Activated T-helper 1 cell treated with anti-CD3 and anti-CD28 coated beads, Interleukin-2, amount 50 U/mL, for 16 hours (primary cell): ENCODE results near the gene MAP4K5.
"Not testable (repeated sequence)": the region's sequence is repeated elsewhere in the genome, so short reads cannot be mapped to it uniquely, and the experiment has no call there.

Source experiments
- DNase-seq, 2 donors: peaks; one replicate each; pipeline ENCODE4 v3.0.0-alpha.2; 2020; ENCODE audit warnings: low read depth in 1 of 2, low spot score in 1 of 2

Gene MAP4K5

DNA sequence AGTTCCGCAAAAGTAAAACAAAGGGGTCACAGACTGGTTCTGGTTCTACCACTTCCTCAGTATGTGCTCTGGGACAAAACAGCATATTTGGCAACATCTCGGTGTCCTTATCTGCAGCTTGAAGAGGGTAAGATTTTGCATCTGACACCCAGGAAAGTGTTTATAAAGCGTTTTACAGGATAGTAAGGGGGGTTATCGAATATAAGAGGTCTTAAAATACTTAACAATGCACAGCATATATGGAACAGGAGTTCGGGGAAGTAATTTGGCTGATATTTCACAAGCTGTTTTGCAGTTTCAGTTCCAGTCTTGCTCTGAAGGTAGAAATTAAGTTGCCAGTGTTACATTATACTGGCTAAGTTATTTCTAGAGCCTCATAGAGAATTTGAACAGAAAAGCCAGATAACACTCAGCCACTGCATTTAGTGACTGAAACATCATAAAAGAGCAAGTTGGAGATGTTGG, 904 bp upstream of the MAP4K5 start:
- no peak for DNase-seq

DNA sequence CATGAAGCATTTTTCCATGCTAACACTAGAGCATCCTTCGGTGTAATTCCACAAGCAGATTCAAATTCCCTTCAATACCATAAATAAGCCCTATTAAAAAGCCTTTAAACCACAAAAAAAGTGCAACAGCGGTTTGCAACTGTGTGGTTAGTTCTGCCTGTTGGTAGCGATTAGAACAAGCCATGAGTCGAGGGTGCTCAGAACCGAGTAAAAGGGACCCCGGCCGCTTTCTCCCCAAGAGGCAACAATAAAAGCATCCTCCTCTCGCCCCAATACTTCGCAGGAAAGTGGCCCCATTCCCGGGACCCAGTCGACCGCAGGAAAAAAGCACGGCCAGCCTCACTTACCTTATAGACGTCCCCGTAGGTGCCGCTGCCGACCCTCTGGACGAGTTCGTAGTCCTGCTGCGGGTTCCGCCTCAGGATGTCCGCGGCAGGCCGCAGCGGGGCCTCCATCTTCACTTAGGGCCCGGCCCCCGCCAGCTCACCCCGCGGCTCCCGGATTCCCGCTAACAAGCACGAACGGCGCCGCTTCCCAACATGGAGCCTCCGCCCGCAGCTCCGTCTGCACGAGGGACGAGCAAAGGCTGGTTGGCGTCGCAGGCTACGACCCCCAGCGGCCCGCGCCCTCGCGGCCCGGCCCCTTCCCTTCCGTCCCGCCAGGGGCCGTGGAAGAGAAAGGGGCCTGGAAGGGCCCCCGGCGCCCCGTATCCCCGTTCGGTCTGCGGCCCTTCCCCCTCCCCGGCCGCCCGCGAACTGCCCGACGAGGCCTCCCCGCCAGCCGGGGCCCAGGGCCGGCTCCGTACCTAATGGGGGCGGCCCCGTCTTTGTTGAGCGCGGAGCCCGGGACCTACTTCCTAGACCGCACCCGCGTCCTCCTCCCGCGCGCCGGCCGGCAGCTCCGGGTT, 521 bp downstream of the MAP4K5 start:
- peak in 1 of 2 donors; percentile 9 for DNase-seq

DNA sequence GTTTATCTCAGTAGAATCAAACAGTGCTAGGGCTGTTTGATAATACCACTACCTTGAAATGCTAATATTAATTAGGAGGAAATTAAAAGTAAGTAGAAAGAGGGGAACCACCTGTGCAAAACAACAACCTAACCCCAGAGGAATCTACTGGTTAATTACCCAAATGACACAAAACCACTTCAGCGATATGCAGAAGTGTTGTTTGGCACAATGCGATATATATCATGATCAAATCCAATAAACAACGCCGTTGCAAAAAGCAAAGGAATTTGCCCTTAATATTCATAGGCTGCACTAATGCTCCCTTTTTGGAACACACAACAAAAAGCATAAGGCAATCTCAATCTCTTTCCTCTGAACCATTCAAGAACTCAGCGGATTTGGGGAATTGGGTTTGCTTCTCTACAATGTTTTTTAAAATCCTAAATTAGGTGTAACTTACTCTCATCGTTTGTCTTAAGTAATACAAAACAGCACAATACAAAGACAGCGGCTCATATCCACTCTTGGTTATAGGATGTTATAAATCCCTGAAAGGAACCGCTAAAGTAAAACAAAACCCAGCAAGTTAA, 1.5 kb downstream of the MAP4K5 start:
- no peak for DNase-seq

DNA sequence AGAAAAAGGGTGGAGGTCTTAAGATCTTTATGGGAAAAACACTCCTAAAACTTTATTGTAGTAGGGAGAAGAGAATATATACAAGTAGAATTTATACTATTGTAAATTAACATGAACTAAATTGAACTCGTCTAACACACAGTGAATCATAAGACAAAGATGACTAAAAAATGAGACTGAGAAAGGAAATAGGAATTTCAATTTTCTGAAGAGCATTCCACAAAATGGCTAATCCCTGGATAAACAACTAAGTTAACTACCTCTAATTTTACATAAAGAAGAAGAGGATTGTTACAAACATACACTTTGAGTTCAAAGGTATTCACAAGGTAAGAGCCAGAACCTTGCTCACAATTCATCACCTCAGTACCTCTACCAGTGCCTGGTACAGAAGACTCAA, 2.0 kb downstream of the MAP4K5 start:
- no peak for DNase-seq

DNA sequence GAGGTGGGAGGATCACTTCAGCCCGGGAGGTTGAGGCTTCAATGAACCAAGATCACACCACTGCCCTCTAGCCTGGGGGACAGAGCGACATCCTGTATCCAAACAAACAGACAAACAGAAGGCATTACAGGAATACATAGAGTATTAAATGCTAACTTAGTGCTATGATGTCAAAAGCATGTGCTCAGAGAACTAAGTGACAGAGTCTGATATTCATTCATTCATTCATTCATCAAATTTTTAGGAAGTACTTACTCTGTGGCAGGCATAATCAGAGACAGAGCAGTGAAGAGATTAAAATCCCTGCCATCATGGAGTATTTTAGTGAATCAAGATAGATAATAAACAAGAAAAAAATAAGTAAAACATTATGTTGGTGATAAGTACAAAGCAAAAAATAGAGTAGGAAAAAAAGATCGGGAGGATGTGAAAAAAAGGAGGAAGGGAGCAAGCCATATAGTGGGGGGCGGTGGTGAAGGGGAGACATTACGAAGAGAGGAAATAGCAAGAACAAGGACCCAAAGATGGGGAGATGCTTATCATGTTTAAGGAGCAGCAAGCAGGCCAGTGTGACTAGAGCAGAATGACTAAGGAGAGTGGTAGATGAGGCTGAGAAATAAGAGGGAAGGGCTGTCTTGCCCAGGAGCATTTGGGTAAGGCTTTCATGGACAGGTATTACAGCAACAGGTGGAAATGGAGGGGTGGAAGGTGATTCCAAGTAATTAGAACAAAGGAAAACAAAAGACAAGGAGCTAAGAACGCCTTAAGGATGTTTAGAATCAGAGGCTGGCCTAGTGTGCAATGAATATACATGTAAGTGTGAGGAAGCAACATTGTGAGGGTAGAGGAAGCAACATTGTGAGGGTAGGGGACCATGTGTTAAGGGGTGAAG, 2.8 kb downstream of the MAP4K5 start:
- DNase-seq = no peak

DNA sequence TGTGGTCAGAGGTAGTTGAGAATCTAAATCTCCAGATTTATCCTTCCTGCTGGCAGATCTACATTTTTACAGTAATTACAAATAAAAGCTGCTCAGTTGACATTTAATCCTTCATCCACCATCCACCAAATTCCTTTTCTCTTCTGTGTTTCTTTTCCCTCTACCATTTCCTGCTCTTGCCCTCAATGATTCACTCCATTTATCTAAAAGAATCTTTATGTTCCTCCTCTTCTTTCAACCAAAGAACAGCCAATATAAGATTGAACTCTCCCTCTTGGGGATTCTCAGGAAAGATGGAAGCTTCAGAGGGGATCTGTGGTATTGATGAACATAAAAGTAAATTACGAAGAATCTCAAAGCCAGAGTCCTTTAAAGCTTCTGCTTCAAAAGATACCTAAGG, 4.4 kb downstream of the MAP4K5 start:
- DNase-seq = no peak

DNA sequence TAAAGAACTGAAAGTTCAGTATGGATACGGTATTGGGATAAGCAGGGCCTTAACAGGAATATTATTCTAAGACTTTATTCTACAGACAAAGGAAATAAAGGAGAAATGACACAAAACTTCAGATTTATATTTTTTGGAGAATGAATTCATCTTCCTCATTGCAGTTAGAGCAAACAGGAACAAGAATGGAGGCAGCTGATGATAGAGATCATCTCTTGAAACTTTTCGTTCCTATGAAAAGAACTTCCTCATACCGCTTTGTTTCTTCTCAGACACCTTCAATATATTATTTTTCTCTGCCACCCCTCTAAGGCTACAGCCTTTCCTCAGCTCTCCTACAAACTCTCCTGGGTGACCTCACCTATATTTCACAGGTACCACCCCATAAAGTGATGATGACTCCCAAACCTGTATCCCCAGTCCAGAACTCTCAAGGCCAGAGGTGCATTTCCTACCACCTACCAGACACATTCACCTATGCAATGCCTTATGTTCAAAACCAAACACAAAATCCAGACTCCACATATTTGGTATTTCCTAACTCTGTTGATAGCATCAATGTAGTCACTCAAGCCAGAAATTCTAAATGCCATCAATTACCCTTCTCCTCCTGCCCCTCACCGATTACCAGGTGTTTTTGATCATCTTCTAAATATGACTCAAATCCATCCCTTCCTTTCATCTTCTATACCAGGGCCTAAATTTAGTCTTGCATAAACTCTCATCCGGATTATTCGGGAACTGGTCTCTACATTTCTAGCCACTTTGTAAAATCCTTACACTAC, 7.4 kb downstream of the MAP4K5 start:
- DNase-seq = no peak

DNA sequence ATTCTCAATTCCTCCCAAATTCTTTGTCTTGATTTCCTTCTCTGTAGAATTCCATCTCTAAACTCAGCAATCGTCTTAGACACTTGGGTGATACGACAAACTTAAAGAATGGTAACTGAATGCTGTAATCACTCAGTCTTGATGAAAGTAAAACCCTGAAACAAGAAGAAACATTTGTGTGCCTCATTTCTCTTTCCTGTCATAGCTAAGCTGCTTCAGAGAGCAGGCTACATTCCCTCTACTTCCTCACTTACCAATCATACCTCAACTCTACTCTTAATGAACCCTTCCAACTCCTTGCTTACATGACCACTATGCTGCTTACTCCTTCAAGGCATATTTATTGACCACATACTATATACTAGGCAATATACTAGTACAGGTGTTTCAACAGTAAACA, 8.3 kb downstream of the MAP4K5 start:
- DNase-seq = no peak

DNA sequence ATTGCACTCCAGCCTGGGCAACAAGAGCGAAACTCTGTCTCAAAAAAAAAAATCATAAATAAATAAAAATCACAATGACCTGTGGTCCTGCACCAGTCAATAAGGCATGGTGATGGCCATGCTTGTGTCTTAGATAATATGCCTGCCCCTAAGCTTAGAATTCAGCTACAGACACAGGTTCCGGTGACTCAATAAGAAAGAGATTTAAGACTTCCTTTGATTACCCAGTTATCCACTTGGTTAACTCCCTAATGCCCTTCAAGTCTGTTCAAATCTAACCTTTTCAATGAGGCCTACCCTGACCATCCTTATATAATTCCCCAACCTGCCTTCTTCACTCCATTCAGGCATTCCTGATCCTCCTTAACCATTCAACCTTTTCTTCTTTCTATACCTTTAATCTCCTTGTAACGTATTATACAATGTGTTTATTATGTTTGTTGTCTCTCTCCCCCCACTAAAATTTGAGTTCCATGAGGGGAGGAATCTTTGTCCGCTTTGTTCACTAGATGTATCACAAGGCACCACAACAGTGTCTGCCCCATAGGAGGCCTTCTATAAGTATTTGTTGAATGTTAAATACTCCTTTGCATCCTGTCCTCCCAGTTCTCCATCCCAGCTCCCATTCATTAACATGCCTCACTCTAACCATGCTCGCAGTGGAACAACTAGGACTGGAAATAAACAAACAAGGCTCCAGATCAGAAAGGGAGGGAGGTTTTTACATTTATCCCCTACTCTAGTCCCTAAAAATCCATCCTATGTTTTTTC, 8.9 kb downstream of the MAP4K5 start:
- no peak for DNase-seq

DNA sequence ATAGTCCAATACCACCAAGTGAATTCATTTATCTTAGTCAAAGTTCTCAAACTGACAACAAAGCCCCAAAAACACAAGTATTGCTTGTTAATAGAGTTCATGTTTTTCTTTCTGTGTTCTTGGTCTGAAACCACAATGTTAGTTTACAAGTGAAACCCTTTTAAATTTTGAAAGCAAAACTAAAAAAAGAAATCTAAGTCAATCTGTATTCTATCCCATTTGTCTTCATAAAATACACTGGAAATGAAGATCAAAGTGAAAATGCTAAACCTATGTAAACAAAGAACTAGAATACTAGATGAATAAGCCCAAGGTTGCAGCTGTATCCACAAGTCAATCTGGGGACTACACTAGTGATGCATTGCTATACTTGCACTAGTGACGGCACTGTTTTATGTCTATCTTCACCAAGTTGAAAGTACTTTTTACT, 10.4 kb downstream of the MAP4K5 start:
- DNase-seq = no peak

DNA sequence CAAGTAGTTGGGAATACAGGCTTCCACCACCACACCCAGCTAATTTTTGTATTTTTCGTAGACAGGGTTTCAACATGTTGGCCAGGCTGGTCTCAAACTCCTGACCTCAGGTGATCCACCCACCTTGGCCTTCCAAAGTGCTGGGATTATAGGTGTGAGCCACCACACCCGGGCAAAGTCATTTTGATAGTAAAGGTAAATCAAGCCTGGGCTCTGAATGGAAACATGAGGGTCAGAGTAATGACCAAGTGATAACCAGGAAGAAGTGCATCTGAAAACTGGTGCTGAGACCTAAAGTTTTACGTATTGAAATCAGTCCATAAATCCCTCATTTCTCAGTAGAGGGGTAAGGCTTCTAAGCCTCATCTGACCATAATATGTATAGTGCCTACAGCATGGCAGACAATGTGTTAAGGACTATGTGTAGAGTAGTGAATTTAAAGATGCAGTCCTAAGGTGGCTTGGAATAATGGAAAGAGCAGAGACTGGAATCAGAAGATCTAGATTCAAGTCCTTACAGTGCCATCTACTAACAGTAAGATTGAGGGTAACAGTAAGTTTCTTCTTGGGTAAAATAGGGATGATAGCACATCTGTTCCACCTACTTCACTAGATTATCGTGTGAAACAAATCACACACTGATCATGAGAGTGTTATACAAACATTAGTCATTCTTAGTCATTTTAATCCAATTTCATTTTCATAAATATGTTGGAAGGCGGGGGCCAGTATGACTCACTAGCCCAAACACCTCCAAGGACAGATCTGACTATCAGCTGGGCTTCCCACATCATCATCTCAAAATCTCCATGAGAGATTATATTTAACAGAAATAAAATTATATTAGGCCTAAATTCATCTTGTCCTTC, 11.2 kb downstream of the MAP4K5 start:
- DNase-seq = peak in 1 of 2 donors; percentile 28

DNA sequence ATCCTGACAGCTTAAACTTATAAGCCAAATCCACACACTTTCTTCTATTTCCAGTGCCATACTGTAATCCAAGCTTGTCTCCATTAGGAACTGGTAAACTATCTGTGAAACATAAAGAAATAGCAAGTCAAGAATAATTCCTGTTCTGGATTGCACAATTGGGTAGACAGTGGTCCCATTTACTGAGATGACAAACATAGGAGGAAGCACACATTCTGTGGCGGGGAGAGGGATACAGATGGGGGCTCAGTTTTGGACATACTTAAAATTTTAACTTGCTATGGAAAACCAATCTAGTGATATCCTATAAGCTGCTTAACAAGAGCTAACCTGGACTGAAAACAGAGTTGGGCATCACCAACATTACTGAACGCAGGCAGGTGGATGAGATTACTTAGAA, 16.3 kb downstream of the MAP4K5 start:
- DNase-seq = no peak

DNA sequence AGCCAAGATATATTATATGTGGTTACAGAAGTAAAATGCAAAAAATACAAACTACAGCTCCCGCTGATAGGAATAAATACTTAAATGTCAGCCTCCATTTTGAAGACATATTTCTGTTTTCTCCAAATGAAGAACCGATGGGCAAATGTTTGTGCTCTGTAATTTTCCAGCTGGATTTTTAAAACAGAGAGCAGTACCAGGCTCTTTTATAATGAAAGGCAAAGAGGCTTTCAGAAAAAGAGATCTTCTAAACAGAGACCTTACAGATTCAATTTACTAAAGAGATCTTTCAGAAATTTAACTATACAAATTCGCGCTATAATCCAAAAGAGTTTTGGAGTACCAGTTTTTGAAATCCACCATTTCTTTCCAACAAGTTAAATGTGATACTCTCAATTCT, 19.9 kb downstream of the MAP4K5 start:
- no peak for DNase-seq

DNA sequence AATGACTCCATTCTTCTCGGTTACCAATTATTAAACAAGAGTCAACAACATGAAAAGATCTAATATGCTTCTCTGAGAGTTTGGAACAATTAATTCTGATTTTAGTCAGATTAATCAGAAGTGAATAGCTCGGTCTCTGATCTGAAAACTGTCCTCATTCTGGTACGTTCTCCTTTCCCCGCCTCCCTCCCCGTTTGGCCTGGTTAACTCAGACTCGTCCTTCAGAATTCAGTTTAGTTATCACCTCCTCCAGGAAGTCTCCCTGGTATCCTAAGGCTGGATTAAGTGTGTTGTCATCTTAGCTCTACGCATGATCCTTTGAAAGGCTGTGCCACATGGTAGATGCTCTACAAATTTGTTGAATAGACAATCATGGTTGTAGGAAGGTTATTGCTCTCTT, 22.2 kb downstream of the MAP4K5 start:
- no peak for DNase-seq

DNA sequence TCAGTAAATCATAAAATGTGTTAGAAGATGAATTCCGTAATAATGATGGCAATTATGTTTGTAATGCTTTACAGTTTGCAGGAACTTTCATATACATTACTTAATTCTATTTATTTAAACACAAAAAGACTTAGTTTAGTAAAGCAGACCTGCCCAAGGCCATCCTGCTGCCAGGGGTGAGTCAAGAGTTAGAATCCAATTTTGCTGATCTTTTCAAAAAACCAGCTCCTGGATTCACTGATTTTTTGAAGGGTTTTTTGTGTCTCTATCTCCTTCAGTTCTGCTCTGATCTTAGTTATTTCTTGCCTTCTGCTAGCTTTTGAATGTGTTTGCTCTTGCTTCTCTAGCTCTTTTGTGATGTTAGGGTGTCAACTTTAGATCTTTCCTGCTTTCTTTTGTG, 25.3 kb downstream of the MAP4K5 start:
- DNase-seq = not testable (repeated sequence)

DNA sequence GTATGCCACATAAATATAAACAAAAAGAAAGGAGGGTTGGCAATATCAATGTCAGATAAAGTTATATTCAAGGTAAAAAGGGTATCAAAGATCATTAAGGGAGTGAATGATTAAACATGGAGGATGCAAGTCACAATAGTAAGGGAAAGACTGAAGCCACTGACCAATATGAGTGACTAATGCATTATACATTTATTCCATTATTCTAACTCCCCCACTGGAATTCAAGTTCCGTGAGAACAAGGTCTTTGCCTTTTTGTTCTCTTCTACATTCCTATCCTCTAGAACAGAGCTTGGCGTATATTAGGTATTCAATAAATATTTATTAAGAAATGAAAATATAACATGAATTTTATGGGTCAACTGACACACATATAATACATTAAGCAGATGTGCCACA, 30.7 kb downstream of the MAP4K5 start:
- no peak for DNase-seq

DNA sequence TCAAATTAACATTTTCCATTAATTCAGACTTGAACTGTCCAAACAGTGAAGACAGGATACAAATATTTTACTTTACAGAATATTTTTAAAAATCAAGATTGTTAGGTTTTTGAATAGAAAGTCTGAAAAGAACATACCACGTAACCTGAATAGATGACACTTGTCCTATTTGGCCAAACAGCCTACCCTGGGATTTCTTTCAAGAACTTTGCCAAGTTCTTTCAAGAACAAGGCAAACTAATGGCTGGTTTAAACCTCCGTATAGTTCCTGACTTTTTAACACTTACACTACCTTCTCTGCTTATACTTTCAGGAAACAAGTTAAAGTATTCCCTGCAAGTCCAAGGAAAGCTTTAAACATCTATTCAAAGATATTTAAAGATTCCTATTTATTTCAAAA, 35.0 kb downstream of the MAP4K5 start:
- no peak for DNase-seq

DNA sequence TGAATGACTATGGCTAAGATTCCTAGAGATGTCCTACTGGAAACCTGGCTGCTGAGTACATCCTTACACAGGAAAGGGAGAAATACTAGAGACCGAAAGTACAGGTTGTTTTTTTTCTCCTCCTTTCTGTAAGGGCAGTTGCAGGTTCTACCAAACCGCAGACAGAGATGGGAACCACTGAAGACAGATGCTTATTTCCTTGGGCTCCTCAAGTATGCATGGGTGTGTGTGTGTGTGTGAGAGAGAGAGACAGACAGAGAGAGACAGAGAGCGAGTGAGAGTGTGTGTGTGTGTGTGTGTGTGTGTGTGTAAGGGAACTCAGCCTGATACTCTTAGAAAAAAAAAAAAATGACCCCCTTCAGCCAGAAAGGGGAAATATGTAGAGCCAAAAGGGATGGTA, 42.5 kb downstream of the MAP4K5 start:
- DNase-seq = no peak

DNA sequence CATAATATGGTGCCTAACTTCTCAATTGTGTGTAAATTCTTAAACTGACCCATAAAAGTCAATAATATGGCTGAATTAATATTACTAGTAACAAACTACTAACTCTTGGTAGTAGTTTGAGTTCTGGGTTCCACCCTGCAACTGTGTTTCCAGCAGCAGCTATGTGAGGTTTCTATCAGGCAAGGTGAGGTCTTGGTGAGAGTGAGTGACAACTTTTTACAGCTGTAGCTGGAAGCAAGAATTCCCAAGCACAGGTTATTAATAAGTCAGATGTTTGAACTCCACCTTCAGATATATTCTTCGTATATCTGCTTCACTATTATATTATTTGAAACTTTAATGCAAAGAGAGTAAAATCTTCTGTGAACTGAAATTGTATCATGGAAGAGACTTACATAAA, 43.8 kb downstream of the MAP4K5 start:
- DNase-seq = no peak
